HCT116 (cell line): ENCODE data around the gene PLA2G4B.

Source experiments
- CEBPB ChIP-seq: IDR thresholded peaks from 2 replicates; pipeline ENCODE4 v1.6.1; 2012; ENCODE audit warnings: low read depth
- EZH2 ChIP-seq: fragments of 200-600 bp; sonication (generic); IDR thresholded peaks from 2 replicates; pipeline ENCODE4 v1.6.1; 2017; ENCODE audit warnings: antibody characterized with exemption, mixed run types
- EZH2phosphoT487 ChIP-seq: fragments of 200-600 bp; IDR thresholded peaks from 2 replicates; pipeline ENCODE4 v1.6.1; 2018; ENCODE audit warnings: antibody characterized with exemption, borderline replicate concordance
- JUND ChIP-seq: IDR thresholded peaks from 2 replicates; pipeline ENCODE4 v1.6.1; 2012
- POLR2A ChIP-seq: IDR thresholded peaks from 2 replicates; pipeline ENCODE4 v1.7.0; 2011; ENCODE audit warnings: borderline replicate concordance; ENCODE audit not compliant: insufficient read depth, insufficient read length; ENCODE audit errors: extremely low read depth
- POLR2AphosphoS5 ChIP-seq: IDR thresholded peaks from 2 replicates; pipeline ENCODE4 v1.6.1; 2011; ENCODE audit warnings: mild to moderate bottlenecking, low read depth, low read length, moderate library complexity
- RAD21 ChIP-seq: IDR thresholded peaks from 2 replicates; pipeline ENCODE4 v1.6.1; 2012; ENCODE audit warnings: low read depth, mild to moderate bottlenecking
- SRF ChIP-seq: IDR thresholded peaks from 2 replicates; pipeline ENCODE4 v1.6.1; 2012; ENCODE audit warnings: low read depth
- TCF7L2 ChIP-seq: IDR thresholded peaks from 2 replicates; pipeline ENCODE4 v1.7.0; 2011; ENCODE audit warnings: borderline replicate concordance, inconsistent platforms; ENCODE audit not compliant: insufficient read depth, insufficient read length; ENCODE audit errors: extremely low read depth
- YY1 ChIP-seq: IDR thresholded peaks from 2 replicates; pipeline ENCODE4 v1.6.1; 2011; ENCODE audit warnings: low read length, low read depth, moderate library complexity, mild to moderate bottlenecking; ENCODE audit not compliant: insufficient replicate concordance; ENCODE audit errors: extremely low read depth
- ZNF274 ChIP-seq: fragments of 200-500 bp; sonication (Bioruptor generic); IDR thresholded peaks from 2 replicates; pipeline ENCODE4 v1.6.1; 2014; ENCODE audit warnings: mild to moderate bottlenecking, low read depth, low read length, inconsistent platforms
- TF ChIP-seq, protein P1 (sequence below), 3 experiments: fragments of 200-600 bp in 1 of 3; sonication (generic) in 1 of 3; IDR thresholded peaks in 2 of 3; conservative IDR thresholded peaks in 1 of 3; 2 replicates each; pipeline ENCODE4 v1.5.1; 2012 to 2017; ENCODE audit warnings: low read depth in 2 of 3, low read length in 2 of 3, antibody characterized with exemption in 1 of 3, borderline replicate concordance in 1 of 3, control low read depth in 1 of 3, mild to moderate bottlenecking in 1 of 3, mixed read lengths in 1 of 3, mixed run types in 1 of 3, moderate library complexity in 1 of 3; ENCODE audit not compliant: insufficient read depth in 1 of 3
- TF ChIP-seq, protein P2 (sequence below): IDR thresholded peaks from 2 replicates; pipeline ENCODE4 v1.6.1; 2012; ENCODE audit warnings: low read depth

DNA sequence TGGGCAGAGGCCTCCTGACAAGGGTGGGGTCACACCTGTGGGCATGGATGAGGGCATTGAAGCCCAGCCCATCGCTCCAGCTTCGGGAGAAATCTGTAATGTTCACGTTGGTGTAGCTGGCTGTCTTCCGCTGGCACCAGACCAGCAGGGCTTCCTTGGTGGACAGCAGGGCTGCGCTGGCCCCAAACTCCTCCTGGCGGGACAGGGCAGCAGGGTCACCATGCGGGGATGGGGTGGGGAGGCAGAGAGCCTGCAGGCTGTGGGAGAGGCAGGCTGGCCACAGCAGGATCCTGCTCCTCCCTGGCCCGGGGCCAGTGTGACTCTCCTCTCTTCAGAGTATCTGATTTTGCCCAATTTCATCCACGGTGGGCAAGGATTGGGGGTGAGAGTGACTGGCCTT is 49.2 kb downstream of the PLA2G4B start:
- TF ChIP-seq, protein P1, sequence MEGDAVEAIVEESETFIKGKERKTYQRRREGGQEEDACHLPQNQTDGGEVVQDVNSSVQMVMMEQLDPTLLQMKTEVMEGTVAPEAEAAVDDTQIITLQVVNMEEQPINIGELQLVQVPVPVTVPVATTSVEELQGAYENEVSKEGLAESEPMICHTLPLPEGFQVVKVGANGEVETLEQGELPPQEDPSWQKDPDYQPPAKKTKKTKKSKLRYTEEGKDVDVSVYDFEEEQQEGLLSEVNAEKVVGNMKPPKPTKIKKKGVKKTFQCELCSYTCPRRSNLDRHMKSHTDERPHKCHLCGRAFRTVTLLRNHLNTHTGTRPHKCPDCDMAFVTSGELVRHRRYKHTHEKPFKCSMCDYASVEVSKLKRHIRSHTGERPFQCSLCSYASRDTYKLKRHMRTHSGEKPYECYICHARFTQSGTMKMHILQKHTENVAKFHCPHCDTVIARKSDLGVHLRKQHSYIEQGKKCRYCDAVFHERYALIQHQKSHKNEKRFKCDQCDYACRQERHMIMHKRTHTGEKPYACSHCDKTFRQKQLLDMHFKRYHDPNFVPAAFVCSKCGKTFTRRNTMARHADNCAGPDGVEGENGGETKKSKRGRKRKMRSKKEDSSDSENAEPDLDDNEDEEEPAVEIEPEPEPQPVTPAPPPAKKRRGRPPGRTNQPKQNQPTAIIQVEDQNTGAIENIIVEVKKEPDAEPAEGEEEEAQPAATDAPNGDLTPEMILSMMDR (IDR thresholded peaks at IDR 0.05 in 2 of 3, conservative IDR thresholded peaks at IDR 0.05 in 1 of 3; ENCODE audit: borderline replicate concordance in 1 of 3, insufficient read depth in 1 of 3, low read depth in 2 of 3, low read length in 2 of 3): no peak
- TF ChIP-seq CEBPB: no peak
- TF ChIP-seq POLR2A: no peak
- TF ChIP-seq TCF7L2: no peak
- TF ChIP-seq, protein P2, sequence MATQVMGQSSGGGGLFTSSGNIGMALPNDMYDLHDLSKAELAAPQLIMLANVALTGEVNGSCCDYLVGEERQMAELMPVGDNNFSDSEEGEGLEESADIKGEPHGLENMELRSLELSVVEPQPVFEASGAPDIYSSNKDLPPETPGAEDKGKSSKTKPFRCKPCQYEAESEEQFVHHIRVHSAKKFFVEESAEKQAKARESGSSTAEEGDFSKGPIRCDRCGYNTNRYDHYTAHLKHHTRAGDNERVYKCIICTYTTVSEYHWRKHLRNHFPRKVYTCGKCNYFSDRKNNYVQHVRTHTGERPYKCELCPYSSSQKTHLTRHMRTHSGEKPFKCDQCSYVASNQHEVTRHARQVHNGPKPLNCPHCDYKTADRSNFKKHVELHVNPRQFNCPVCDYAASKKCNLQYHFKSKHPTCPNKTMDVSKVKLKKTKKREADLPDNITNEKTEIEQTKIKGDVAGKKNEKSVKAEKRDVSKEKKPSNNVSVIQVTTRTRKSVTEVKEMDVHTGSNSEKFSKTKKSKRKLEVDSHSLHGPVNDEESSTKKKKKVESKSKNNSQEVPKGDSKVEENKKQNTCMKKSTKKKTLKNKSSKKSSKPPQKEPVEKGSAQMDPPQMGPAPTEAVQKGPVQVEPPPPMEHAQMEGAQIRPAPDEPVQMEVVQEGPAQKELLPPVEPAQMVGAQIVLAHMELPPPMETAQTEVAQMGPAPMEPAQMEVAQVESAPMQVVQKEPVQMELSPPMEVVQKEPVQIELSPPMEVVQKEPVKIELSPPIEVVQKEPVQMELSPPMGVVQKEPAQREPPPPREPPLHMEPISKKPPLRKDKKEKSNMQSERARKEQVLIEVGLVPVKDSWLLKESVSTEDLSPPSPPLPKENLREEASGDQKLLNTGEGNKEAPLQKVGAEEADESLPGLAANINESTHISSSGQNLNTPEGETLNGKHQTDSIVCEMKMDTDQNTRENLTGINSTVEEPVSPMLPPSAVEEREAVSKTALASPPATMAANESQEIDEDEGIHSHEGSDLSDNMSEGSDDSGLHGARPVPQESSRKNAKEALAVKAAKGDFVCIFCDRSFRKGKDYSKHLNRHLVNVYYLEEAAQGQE: no peak
- no peak for TF ChIP-seq POLR2AphosphoS5
- TF ChIP-seq EZH2phosphoT487: no peak
- no peak for TF ChIP-seq ZNF274
- TF ChIP-seq YY1: no peak
- no peak for TF ChIP-seq EZH2
- TF ChIP-seq JUND: no peak
- no peak for TF ChIP-seq SRF
- TF ChIP-seq RAD21: no peak
